GM18508 (cell line): ENCODE data around the gene SEC61G.

Experiments
- ATAC-seq: cut with Tn5 transposase; IDR thresholded peaks from one replicate; pipeline ENCODE4 v1.9.1; 2021; ENCODE audit warnings: moderate number of reproducible peaks; ENCODE audit not compliant: insufficient read depth, unreplicated experiment

The SEC61G gene

DNA sequence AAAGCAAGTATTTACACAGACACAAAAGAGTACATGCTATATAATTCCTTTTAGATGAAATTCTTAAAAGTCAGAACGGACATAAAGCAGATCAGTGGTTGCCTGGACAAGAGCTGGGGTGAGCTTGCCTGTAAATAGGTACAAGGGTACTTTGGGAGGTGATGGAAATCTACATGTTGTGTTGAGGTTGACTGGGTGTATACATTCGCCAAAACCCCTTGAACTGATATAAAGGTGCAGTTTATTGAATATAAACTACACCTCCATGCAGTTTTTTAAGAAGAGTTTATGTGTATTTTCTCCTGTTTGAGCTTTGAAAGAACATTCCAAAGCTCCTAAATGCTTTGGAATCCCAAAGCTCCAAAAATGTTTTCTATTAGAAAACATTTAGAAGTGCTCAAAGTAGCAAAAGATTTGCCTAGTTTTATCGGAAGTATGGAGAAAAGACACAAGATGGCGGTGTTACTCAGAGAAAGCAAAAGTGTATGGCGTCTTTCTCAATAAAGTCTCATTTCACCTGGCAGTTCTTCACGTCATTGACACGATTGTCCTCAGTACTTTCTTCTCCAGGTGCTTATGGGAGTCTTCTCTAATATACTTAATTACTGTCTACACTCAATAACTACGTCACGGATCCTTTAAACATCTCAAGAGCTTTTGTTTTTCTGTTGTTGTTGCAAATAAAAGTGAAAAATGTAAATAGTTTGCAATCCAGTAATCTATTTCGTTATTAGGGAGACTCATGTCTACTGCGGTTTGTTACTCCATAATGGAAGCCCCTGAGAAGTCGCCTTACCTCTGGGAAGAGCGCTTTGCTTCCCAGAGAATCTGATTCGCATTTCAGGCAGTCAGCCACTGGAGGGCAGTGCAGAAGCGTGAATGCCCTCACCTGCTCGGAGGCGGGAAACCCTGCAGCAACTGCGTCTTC is 14.7 kb upstream of the SEC61G start:
- no peak for ATAC-seq

DNA sequence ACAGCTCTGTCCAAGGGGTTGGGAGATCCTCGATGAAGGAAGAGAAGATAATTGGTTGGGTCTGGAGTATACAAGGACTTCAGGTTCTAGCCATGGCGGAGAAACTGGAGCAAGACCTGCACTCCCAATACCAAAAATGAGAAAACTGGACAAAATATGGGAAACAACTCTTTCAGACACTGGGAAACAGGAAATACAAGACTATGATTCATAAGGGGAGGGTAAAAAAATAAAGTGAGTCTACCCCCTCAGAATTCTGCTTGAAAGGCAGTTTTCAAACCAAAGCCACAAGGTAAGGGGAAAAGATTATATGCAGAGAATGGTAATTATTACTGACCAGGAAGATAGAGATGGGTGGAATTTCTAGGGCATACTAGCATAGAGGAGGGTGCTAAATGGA is 10.2 kb upstream of the SEC61G start:
- no peak for ATAC-seq

DNA sequence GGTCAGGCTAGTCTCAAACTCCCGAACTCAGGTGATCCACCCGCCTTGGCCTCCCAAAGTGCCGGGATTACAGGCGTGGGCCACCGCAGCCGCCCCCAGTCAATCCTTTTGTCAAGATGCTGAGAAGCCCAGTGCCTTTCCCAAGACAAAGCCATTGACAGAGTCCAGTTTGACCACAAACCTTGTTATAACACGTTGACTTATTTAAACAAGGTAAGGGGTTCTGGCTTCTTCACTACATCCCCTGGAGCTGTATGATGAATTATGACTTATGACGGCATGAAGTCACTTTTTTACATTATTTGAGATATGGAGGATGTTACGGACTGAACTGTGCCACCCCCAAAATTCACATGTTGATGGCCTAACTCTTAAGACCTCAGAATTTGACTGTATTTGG is 5.8 kb upstream of the SEC61G start:
- ATAC-seq = no peak

DNA sequence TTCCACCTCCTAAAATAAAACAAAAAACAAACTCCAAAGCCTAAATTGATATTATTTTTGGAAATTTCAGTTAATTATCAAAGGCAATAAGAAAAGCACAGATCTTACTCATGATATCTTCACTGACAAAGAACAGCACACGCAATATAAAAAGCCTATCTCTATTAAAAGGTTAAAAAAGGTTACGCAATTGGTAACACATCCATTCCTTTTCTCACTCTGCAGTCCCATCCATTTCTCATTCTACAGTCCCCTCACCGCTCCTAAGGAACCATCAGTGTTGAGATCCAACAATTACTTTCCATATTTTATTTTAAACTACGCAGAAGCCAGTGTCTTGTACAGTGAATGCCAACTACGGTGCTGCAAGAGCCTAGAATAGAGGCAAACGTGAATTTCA is 1.3 kb downstream of the SEC61G start:
- no peak for ATAC-seq

DNA sequence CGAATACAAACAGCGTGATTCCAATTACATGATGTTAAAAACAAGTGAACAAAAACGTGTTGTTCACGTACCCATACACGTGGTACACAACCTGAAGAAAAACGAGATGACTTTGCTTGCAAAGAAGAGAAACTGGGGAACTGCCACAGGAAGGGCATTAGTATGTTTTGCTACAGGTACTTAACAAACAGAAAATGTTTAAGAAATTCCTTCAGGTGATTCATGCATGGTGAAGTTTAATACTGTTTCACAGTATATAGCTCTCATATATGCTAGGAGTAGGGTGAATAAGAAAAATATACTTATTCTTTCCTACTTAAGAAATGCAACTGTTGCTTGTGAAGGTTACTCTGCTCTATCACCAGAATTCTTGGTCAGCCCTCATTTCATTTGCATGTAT is 9.8 kb downstream of the SEC61G start:
- no peak for ATAC-seq

DNA sequence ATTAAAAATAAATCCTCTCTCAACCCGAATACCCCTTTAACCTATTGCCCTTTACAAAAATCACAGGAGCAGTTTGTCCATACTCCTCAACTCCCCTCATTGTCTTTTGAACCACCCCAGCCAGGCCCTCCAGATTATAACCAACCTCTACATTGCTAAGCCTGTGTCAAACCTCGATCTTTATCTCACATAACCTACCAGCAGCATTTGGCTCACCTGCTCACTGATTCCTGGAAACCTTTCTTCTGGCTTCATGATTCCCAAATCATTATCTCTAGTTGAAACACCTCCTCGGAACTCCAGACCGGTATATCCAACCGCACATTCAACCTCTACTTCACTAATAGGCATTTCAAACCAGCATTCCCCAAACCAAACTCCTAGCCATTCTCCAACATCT is 11.8 kb downstream of the SEC61G start:
- no peak for ATAC-seq

DNA sequence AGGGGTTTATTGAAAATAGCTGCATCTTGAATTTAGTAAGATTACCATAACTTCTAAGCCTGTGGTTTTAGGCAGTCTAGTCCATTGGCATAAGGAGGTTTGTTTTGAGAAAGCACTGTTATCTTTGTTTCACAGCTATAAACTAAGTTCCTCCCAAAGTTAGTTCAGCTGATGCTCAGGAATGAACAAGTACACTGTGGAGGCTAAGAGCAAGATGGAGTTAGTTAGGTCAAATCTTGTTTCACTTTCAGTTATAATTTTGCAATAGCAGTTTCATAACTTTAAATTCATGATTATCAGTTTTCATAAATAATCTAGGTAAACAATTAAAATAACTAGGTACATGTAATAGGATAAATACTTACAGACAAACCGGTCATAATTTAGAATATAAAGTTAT is 15.4 kb downstream of the SEC61G start:
- no peak for ATAC-seq

DNA sequence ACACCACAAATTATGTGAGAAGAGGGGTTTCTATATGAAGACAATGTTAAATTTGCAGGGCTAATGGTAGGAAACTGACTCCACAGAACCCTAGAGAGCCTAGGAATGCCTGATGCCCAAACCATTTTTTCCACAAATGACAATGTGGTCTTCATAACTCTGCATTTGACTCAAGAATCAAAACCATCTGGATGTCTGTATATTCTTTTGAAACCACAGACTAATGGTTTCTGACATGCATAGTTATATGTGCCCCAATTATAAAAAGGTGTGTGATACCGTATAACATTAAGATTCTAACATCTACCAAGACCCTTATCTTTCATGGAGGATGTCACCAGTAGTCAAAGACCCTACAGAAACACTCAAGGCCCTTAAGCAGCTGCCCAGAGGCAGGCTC is 20.3 kb downstream of the SEC61G start:
- no peak for ATAC-seq

DNA sequence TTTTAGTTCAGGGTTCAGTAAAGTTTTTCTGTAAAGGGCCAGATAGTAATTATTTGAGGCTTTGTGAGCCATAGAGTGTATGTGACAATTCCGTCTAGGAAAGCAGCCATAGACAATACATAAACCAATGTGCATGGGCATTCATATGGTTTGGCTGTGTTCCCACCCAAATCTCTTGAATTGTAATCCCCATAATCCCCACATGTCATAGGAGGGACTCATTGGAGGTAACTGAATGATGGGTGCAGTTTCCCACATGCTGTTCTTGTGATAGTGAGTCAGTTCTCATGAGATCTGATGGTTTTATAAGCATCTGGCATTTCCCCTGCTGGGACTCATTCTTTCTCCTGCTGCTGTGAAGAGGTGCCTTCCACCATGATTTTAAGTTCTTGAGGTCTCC is 29.9 kb downstream of the SEC61G start:
- ATAC-seq = no peak

DNA sequence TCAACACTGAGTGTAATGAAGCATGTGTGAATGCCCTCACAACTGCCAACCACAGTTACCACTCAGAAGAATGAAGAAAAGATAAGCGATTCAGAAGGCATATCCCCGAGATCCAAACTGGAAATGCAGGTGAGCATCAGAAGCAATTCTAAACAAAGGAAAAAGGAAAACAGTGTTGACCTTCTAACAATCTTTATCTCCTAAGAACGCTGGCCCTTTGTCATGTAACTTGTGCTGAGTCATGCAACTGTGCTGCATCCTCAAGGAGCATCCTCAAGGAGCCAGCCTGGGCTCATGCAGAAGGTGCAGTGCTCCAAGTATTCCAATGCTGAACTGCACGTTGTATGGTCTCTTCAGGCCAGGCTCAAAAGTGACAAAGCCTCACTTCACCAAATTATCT is 30.6 kb downstream of the SEC61G start:
- no peak for ATAC-seq

DNA sequence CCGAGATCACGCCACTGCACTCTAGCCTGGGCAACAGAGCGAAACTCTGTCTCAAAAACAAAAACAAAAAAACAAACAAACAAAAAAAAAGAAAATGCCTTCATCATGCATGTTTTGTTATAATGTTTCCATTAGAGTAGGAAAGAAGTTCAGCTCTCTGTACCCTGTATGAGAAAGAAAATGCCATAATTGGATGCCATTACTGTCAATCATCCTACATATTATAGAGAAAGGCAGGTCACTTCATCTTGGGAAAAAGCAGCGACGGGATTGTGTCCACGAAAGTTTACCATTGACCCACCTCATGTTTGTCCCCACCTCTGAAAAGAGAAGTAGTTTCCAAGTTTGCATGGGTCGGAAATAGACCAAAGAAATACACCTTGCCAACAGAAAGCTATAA is 33.8 kb downstream of the SEC61G start:
- ATAC-seq = no peak

DNA sequence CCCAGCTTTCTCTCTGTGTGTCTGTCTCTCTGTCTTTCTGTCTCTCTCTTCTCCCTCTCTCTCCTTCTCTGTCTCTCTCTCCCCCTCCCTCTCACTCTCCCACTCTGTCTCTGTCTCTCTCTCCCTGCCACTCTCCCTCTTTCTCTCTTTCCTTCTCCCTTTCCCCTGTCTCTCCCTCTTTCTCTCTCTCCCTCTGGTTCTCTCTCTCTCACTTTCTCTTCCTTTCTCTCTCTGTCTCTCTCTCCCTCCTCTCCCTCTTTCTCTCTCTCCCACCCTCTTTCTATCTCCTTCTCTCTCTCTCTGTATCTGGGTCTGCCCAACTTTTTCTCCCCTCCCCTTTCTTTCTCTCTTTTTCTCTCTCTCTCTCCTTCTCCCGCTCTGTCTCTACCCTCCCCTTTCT is 36.5 kb downstream of the SEC61G start:
- ATAC-seq = no peak

DNA sequence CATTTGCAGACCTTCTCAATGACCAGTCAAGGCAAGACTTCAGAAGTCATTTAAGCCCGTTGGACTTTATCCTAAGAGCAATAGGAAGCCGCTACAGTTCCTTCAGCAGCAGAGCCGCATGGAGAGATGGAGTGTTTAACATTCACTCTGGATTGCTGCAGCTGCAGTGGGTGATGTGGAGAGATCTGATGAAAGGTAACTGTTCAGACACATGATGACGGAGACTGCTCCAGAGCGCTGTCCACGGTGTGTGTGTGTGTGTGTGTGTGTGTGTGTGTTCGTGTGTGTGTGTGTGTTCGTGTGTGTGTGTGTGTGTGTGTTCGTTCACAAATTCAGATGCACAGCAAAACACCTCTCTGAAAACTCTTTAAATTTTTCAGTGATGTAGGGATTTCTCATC is 37.0 kb downstream of the SEC61G start:
- no peak for ATAC-seq

DNA sequence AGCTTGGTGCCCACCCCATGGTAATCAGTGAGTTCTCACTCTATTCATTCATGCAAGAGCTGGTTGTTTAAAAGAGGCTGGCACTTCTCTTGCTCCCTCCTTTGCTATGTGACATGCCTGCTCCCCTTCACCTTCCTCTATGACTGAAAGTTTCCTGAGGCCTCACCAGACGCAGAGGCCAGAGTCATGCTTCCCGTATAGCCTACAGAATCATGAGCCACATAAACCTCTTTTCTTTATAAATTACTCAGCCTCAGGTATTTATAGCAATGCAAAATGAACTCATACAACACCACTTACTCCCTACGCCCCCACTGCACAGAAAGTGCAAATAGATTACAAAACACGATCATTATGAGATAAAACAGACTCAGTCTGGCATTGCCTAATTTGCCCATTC is 39.0 kb downstream of the SEC61G start:
- no peak for ATAC-seq

DNA sequence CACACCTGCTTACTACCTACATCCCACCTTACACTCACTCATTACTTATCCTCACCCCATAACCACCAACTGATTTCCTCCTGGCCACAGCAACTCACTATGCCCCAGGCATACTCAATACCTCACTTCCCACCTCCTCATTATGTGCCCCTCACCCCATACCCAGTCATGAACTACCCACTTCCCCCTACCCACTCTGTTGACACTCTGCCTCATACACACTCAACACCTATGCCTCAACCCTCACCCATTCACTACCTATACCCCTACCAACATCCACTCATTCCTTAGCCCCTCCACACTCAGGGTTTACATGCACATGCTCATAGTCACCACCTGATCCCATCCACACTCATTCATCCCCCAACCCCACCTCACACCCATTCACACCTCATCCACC is 39.6 kb downstream of the SEC61G start:
- no peak for ATAC-seq

DNA sequence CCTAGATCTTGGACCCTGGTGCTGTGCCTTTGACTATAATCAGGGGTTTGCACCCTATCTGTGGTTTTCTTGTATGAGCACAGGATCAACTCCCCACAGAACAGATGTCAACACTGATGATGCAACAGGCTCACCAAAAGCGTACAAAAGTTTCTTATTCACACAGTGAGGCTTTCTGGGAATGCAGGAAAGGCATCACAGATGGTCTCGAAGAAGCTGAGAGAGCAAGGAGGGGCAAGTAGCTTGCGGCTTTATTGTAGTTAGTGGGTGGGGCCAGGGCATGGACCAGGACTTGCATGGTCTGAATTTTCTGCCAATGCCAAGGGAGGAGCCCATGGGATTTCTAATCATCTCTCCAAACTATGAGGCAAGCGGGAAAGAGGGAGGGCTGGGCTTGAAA is 46.2 kb downstream of the SEC61G start:
- ATAC-seq = no peak

DNA sequence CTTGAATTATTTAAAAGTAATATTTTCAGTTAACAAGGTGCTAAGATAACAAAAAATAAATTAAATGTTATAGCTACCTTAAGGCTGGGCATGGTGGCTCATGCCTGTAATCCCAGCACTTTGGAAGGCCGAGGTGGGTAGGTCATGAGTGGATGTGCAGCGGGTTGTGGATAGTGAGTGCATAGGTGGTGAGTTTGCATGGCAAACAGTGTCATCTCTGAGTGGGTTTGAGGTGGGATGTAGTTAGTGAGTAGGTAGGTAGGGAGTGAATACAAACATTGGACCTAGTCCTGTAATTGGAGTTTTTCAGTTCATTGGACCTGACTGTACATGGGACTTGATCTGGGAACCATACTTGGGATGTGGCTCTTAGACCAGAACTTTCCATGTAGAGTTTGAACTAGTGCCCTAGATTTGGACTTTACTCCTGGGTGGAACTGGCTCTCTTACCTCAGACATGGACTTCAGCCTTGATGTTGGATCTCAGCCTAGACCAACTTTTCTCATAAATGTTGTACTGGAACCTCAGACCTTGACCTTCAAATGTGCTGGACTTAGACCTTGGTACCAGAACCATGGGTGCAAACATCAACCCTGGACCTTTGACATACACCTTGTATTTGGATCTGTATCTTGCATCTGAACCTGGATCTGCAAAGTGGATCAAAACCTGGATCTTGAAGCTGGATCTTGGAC is 47.0 kb downstream of the SEC61G start:
- ATAC-seq = no peak

DNA sequence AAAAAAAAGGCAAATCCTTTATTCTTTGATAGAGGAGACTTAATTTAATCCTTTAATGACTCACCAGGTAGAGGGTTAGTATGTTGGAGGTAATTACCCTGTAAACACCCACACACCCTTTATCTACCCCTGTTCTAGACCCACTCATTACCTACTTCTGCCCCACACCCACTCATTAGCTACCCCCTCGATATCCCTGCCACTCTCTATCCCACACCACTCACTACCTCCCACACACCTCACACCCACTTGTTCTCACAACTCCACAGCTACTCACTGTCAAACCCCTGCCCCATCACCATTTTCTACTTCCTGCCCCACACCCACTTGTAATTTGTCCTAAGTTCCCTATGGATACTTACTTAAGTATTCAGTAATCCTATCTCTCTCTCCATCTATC is 49.7 kb downstream of the SEC61G start:
- no peak for ATAC-seq

DNA sequence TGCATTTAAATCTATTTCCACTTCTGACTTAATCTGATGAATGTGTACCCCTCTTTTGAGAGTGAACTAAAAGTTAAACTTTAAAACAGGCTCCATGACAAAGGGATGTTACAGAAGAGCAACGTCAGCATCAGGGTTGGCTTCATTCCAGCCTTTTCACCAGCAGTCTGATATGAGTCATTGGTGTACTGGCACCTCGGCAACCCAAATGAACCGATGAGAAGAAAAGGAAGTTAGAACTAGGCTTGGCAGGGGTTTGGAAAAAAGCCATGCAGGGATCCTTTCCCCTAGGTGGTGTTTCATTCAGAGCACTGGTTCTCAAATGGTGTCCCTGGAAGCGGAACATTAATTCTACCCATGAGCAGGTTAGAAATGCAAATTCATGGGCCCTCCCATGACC is 53.6 kb downstream of the SEC61G start:
- no peak for ATAC-seq

DNA sequence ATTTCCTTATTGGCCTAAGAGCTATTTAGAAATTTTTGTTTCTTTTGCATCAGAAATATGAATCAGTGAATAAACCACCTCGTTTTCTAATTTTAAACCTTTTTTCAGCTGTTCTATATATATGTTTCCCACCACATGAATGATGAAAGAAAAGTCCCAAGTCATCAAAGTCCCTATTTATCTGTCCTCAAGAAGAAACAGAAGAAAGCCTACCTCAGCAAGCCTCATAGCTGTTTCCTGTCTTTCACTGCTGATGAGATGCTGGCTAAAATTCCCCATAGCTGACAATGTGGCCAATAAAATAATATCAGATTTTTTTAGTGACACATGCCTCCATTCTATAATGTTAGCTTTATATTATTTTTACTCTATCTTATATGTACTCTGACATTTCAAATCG is 54.2 kb downstream of the SEC61G start:
- no peak for ATAC-seq
